SK-N-SH (cell line): ENCODE measurements around the gene KRTAP10-7. TPM values are rescaled to one million over a fixed set of nuclear protein-coding genes. Genes with fewer than 3 reads are reported as not detected.

ENCODE experiments used
- CTCF ChIA-PET: fragments of 300-600, 350-600 bp; formaldehyde crosslinking; extraction: SDS; loops from one replicate; lab custom pipeline; 2021; lab: Yijun Ruan, JAX
- POLR2A ChIA-PET: fragments of 350-600 bp; sonication (Branson Sonifier 250); formaldehyde crosslinking; extraction: SDS; loops from one replicate; lab custom pipeline; 2020; ENCODE audit warnings: antibody characterized with exemption, inconsistent platforms; lab: Yijun Ruan, JAX
- DNase-seq: peaks from one replicate; pipeline ENCODE4 v3.0.0; 2012
- H2AFZ ChIP-seq: fragments of 200-600 bp; sonication (generic); 2 replicates; pipeline ENCODE4 v1.8.1; 2016; ENCODE audit warnings: antibody characterized with exemption, mild to moderate bottlenecking, low read depth
- H3F3A ChIP-seq: fragments of 200-600 bp; sonication (generic); replicated peaks from 2 replicates; pipeline ENCODE3; 2016; ENCODE audit warnings: antibody characterized with exemption, mild to moderate bottlenecking; ENCODE audit not compliant: insufficient read depth
- H3K27ac ChIP-seq, 2 experiments: fragments of 200-500 bp in 1 of 2; fragments of 200-600 bp in 1 of 2; sonication (Bioruptor generic) in 1 of 2; sonication (generic), shearing (Covaris generic) in 1 of 2; 2 replicates each; pipeline versions ENCODE4 v1.5.1 to v1.6.1; 2014 to 2016; ENCODE audit warnings: low read depth in 2 of 2, inconsistent platforms in 1 of 2, low read length in 1 of 2, mild to moderate bottlenecking in 1 of 2, mixed read lengths in 1 of 2
- H3K27me3 ChIP-seq: fragments of 200-600 bp; sonication (generic), shearing (Covaris generic); 2 replicates; pipeline ENCODE4 v1.6.1; 2016; ENCODE audit warnings: mixed run types; ENCODE audit not compliant: insufficient read depth
- H3K36me3 ChIP-seq, 2 experiments: fragments of 200-500 bp in 1 of 2; fragments of 200-600 bp in 1 of 2; sonication (Bioruptor generic) in 1 of 2; sonication (generic) in 1 of 2; replicated peaks in 1 of 2; 2 replicates each; pipeline versions ENCODE3 to v1.5.1; 2014 to 2016; ENCODE audit warnings: low read length in 1 of 2, mild to moderate bottlenecking in 1 of 2; ENCODE audit not compliant: insufficient read depth in 2 of 2, control insufficient read depth in 1 of 2
- H3K4me1 ChIP-seq, 2 experiments: fragments of 200-500 bp in 1 of 2; fragments of 200-600 bp in 1 of 2; sonication (Bioruptor generic) in 1 of 2; sonication (generic), shearing (Covaris generic) in 1 of 2; 2 replicates each; pipeline versions ENCODE4 v1.5.1 to v1.6.1; 2014 to 2016; ENCODE audit warnings: low read depth in 1 of 2, low read length in 1 of 2, mixed run types in 1 of 2; ENCODE audit not compliant: insufficient read depth in 2 of 2, control insufficient read depth in 1 of 2
- H3K4me2 ChIP-seq: fragments of 200-600 bp; sonication (generic), shearing (Covaris generic); 2 replicates; pipeline ENCODE4 v1.6.1; 2017; ENCODE audit warnings: mixed run types
- H3K4me3 ChIP-seq, 2 experiments: fragments of 200-500 bp in 1 of 2; fragments of 200-600 bp in 1 of 2; sonication (Bioruptor generic) in 1 of 2; sonication (generic), shearing (Covaris generic) in 1 of 2; 2 replicates each; pipeline versions ENCODE4 v1.5.1 to v1.8.1; 2014 to 2016; ENCODE audit warnings: low read depth in 2 of 2, inconsistent platforms in 1 of 2, low read length in 1 of 2, mild to moderate bottlenecking in 1 of 2, mixed read lengths in 1 of 2, moderate library complexity in 1 of 2
- H3K79me2 ChIP-seq: fragments of 200-600 bp; sonication (generic); 2 replicates; pipeline ENCODE4 v1.8.1; 2017; ENCODE audit warnings: mild to moderate bottlenecking; ENCODE audit not compliant: insufficient read depth
- H3K9ac ChIP-seq: fragments of 200-600 bp; sonication (generic); 2 replicates; pipeline ENCODE4 v1.6.1; 2017; ENCODE audit warnings: mixed run types
- H3K9me2 ChIP-seq: fragments of 200-600 bp; sonication (generic); 2 replicates; pipeline ENCODE4 v1.6.1; 2017; ENCODE audit warnings: mixed run types
- H3K9me3 ChIP-seq: fragments of 200-600 bp; sonication (generic); 2 replicates; pipeline ENCODE4 v1.6.1; 2017; ENCODE audit warnings: mixed run types, mild to moderate bottlenecking, moderate library complexity
- H4K20me1 ChIP-seq: fragments of 200-600 bp; sonication (generic); 2 replicates; pipeline ENCODE4 v1.6.1; 2017; ENCODE audit warnings: mild to moderate bottlenecking, mixed run types; ENCODE audit not compliant: insufficient read depth
- CHD2 ChIP-seq: fragments of 150-350 bp; IDR thresholded peaks from 2 replicates; pipeline ENCODE4 v1.6.1; 2018; ENCODE audit warnings: low read length; ENCODE audit not compliant: partially characterized antibody
- FOSL2 ChIP-seq: IDR thresholded peaks from 2 replicates; pipeline ENCODE4 v1.4.0; 2012; ENCODE audit warnings: low read depth, mild to moderate bottlenecking, moderate library complexity, borderline replicate concordance
- GABPA ChIP-seq: IDR thresholded peaks from 2 replicates; pipeline ENCODE4 v1.4.0; 2012; ENCODE audit warnings: low read depth, mild to moderate bottlenecking
- GATA2 ChIP-seq: sonication (generic); formaldehyde crosslinking; IDR thresholded peaks from 2 replicates; pipeline ENCODE4 v1.5.0; 2020; ENCODE audit warnings: mild to moderate bottlenecking, missing genetic modification reagents
- JUND ChIP-seq: IDR thresholded peaks from 2 replicates; pipeline ENCODE4 v1.4.0; 2012
- MXI1 ChIP-seq: IDR thresholded peaks from 2 replicates; pipeline ENCODE4 v1.6.1; 2012; ENCODE audit warnings: mild to moderate bottlenecking, low read depth, low read length, improper control_type of control experiment
- NFIC ChIP-seq: IDR thresholded peaks from 2 replicates; pipeline ENCODE4 v1.4.0; 2012; ENCODE audit warnings: borderline replicate concordance
- NRF1 ChIP-seq: IDR thresholded peaks from 2 replicates; pipeline ENCODE4 v1.6.1; 2012; ENCODE audit warnings: low read depth, mild to moderate bottlenecking, low read length
- POLR2AphosphoS5 ChIP-seq: IDR thresholded peaks from 2 replicates; pipeline ENCODE4 v1.6.1; 2012; ENCODE audit warnings: low read depth, low read length
- RAD21 ChIP-seq: IDR thresholded peaks from 2 replicates; pipeline ENCODE4 v1.6.1; 2012; ENCODE audit warnings: mild to moderate bottlenecking, low read length
- RCOR1 ChIP-seq: fragments of 150-350 bp; IDR thresholded peaks from 2 replicates; pipeline ENCODE4 v1.6.1; 2017; ENCODE audit warnings: antibody characterized with exemption, low read length
- RXRA ChIP-seq: IDR thresholded peaks from 2 replicates; pipeline ENCODE4 v1.4.0; 2012; ENCODE audit warnings: low read depth, mild to moderate bottlenecking, borderline replicate concordance
- TAF1 ChIP-seq: IDR thresholded peaks from 2 replicates; pipeline ENCODE4 v1.6.1; 2012; ENCODE audit warnings: low read depth, mild to moderate bottlenecking, low read length, moderate library complexity, borderline replicate concordance
- TEAD4 ChIP-seq: IDR thresholded peaks from 2 replicates; pipeline ENCODE4 v1.4.0; 2012; ENCODE audit warnings: mild to moderate bottlenecking, borderline replicate concordance; ENCODE audit not compliant: insufficient read depth
- WGBS: methylation state at CpG from one replicate; pipeline ENCODE4 v1.1.6; 2017; ENCODE audit warnings: low lambda C conversion rate; 5-methylcytosine and 5-hydroxymethylcytosine counted together
- polyA plus RNA-seq, 3 experiments: library from polyadenylated mRNA; depleted of rRNA; stranded (reverse); fragments of >200 nt; gene quantifications; 2 replicates each; pipeline ENCODE4 v1.2.3, GENCODE V29; 2012
- TF ChIP-seq, protein P1 (sequence below): IDR thresholded peaks from 2 replicates; pipeline ENCODE4; 2012
- TF ChIP-seq, protein P2 (sequence below): fragments of 200-600 bp; sonication (generic); IDR thresholded peaks from 2 replicates; pipeline ENCODE4 v1.6.1; 2017; ENCODE audit warnings: antibody characterized with exemption, mild to moderate bottlenecking, moderate library complexity
- TF ChIP-seq, protein P3 (sequence below): fragments of 150-350 bp; IDR thresholded peaks from 2 replicates; pipeline ENCODE4 v1.6.1; 2016; ENCODE audit warnings: mild to moderate bottlenecking, low read depth, low read length
- TF ChIP-seq, protein P4 (sequence below): IDR thresholded peaks from 2 replicates; pipeline ENCODE4 v1.4.0; 2012; ENCODE audit warnings: low read depth, borderline replicate concordance
- TF ChIP-seq, protein P5 (sequence below): IDR thresholded peaks from 2 replicates; pipeline ENCODE4 v1.4.0; 2012; ENCODE audit warnings: low read depth, borderline replicate concordance
- TF ChIP-seq, protein P6 (sequence below): fragments of 150-350 bp; IDR thresholded peaks from 2 replicates; pipeline ENCODE4 v1.6.1; 2017; ENCODE audit warnings: antibody characterized with exemption, low read length, low read depth, borderline replicate concordance

KRTAP10-7 gene
- polyA plus RNA-seq, 1 of the 3 experiments (the other 2 are of a cell fraction) = not detected

DNA sequence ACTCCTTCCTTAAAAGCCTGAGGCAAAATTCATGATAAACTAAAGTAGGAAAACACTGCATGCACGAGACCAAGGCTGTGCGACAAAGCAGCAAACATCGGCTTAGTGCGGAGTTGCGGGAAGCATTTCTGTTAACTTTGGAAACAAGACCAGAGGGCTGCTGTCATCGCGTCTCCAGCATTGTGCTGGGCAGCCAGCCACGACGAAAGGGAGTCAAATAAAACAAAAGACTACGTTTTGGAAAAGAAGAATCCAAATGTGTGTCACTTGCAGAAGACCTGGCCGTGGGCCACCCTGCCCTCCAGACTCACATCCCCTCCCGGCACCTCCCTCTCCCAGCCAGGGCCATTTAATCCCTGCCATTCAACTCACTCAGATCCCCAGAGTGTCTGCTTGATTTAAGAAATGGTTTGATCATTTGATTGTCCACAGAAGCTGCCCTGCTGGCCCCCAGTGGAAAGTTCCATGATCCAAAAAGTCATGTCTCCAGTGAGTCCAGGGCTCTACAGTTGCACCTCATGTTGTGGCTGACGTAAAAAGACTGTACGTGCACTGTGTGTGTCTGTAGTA, 43.4 kb downstream of the KRTAP10-7 start:
- 21% methylated on average over 14 of the region's 14 CpGs for WGBS
- TF ChIP-seq, protein P1, sequence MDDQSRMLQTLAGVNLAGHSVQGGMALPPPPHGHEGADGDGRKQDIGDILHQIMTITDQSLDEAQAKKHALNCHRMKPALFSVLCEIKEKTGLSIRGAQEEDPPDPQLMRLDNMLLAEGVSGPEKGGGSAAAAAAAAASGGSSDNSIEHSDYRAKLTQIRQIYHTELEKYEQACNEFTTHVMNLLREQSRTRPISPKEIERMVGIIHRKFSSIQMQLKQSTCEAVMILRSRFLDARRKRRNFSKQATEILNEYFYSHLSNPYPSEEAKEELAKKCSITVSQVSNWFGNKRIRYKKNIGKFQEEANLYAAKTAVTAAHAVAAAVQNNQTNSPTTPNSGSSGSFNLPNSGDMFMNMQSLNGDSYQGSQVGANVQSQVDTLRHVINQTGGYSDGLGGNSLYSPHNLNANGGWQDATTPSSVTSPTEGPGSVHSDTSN = no peak
- TF ChIP-seq NFIC (no peak), TEAD4 (no peak), RXRA (no peak), RAD21 (no peak), FOSL2 (no peak), RCOR1 (no peak), NRF1 (no peak), POLR2AphosphoS5 (no peak), MXI1 (no peak), JUND (no peak), GATA2 (no peak), GABPA (no peak), CHD2 (no peak), TAF1 (no peak)
- TF ChIP-seq, protein P2, sequence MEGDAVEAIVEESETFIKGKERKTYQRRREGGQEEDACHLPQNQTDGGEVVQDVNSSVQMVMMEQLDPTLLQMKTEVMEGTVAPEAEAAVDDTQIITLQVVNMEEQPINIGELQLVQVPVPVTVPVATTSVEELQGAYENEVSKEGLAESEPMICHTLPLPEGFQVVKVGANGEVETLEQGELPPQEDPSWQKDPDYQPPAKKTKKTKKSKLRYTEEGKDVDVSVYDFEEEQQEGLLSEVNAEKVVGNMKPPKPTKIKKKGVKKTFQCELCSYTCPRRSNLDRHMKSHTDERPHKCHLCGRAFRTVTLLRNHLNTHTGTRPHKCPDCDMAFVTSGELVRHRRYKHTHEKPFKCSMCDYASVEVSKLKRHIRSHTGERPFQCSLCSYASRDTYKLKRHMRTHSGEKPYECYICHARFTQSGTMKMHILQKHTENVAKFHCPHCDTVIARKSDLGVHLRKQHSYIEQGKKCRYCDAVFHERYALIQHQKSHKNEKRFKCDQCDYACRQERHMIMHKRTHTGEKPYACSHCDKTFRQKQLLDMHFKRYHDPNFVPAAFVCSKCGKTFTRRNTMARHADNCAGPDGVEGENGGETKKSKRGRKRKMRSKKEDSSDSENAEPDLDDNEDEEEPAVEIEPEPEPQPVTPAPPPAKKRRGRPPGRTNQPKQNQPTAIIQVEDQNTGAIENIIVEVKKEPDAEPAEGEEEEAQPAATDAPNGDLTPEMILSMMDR = no peak
- TF ChIP-seq, protein P3, sequence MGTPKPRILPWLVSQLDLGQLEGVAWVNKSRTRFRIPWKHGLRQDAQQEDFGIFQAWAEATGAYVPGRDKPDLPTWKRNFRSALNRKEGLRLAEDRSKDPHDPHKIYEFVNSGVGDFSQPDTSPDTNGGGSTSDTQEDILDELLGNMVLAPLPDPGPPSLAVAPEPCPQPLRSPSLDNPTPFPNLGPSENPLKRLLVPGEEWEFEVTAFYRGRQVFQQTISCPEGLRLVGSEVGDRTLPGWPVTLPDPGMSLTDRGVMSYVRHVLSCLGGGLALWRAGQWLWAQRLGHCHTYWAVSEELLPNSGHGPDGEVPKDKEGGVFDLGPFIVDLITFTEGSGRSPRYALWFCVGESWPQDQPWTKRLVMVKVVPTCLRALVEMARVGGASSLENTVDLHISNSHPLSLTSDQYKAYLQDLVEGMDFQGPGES = no peak
- TF ChIP-seq, protein P4, sequence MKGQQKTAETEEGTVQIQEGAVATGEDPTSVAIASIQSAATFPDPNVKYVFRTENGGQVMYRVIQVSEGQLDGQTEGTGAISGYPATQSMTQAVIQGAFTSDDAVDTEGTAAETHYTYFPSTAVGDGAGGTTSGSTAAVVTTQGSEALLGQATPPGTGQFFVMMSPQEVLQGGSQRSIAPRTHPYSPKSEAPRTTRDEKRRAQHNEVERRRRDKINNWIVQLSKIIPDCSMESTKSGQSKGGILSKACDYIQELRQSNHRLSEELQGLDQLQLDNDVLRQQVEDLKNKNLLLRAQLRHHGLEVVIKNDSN = no peak
- TF ChIP-seq, protein P5, sequence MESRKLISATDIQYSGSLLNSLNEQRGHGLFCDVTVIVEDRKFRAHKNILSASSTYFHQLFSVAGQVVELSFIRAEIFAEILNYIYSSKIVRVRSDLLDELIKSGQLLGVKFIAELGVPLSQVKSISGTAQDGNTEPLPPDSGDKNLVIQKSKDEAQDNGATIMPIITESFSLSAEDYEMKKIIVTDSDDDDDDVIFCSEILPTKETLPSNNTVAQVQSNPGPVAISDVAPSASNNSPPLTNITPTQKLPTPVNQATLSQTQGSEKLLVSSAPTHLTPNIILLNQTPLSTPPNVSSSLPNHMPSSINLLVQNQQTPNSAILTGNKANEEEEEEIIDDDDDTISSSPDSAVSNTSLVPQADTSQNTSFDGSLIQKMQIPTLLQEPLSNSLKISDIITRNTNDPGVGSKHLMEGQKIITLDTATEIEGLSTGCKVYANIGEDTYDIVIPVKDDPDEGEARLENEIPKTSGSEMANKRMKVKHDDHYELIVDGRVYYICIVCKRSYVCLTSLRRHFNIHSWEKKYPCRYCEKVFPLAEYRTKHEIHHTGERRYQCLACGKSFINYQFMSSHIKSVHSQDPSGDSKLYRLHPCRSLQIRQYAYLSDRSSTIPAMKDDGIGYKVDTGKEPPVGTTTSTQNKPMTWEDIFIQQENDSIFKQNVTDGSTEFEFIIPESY = no peak
- TF ChIP-seq, protein P6, sequence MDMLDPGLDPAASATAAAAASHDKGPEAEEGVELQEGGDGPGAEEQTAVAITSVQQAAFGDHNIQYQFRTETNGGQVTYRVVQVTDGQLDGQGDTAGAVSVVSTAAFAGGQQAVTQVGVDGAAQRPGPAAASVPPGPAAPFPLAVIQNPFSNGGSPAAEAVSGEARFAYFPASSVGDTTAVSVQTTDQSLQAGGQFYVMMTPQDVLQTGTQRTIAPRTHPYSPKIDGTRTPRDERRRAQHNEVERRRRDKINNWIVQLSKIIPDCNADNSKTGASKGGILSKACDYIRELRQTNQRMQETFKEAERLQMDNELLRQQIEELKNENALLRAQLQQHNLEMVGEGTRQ = no peak
- TF ChIP-seq, all 33 proteins: peak for 0
- DNase-seq = no peak
- H3K79me2 ChIP-seq = no peaks in the 10 kb centered on the region
- no peak overlapping the region for H2AFZ ChIP-seq
- H3K4me3 ChIP-seq = no peak overlapping the region
- no peak overlapping the region for H3K9ac ChIP-seq
- no peaks in the 10 kb centered on the region for H3K4me1 ChIP-seq
- H3K9me2 ChIP-seq = no peaks in the 10 kb centered on the region
- CTCF ChIA-PET = no interaction called here
- H3K4me2 ChIP-seq = no peak overlapping the region
- POLR2A ChIA-PET = no interaction called here
- H3K27me3 ChIP-seq = peaks cover 30% of the 10 kb centered on the region
- H3K27ac ChIP-seq = no peak overlapping the region
- H3F3A ChIP-seq = no peaks in the 10 kb centered on the region
- 0 out of 2 replicates have a peak, but pooled peaks cover 5% of the 10 kb centered on the region for H3K9me3 ChIP-seq
- H4K20me1 ChIP-seq = no peaks in the 10 kb centered on the region
- no peaks in the 10 kb centered on the region for H3K36me3 ChIP-seq
